Measurements from ENCODE around the gene TMEM98.

The TMEM98 gene

DNA sequence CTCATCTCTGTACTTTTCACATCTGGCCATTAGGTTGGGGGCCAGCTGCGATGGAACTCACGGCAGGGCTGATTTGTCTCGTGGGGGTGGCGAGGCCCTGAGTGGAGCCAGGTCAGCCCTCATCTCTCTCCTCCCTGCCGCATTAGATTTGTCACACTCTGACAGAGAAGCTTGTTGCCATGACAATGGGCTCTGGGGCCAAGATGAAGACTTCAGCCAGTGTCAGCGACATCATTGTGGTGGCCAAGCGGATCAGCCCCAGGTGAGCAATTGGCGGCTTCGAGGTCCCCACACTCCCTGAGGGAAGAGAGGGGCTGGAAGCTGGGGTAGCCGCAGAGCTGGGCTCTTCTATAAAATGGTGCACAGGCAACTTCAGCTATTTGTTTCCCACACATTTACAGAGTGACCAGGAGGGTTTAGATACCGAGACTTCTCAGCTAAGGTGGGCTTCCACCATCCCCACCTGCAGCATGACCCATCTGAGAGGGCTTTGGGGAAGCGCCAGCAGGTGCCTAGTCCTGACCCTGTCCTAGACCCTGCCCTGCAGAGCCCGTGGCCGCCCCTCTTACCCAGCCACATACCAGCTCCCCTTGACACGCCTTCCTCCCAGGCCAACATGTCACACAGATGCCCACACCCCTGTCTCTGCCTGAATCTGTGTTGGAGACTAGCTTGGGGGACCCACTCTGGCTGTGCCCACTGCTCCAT, 8.4 kb downstream of the TMEM98 start:
- no peak for TF ChIP-seq POLR2AphosphoS5 (IDR thresholded peaks at IDR 0.05; ENCODE audit: low read depth, low read length)
- TF ChIP-seq TAF1 (IDR thresholded peaks at IDR 0.05; ENCODE audit: borderline replicate concordance, insufficient read depth, low read length), result no peak
- TF ChIP-seq, protein P1, sequence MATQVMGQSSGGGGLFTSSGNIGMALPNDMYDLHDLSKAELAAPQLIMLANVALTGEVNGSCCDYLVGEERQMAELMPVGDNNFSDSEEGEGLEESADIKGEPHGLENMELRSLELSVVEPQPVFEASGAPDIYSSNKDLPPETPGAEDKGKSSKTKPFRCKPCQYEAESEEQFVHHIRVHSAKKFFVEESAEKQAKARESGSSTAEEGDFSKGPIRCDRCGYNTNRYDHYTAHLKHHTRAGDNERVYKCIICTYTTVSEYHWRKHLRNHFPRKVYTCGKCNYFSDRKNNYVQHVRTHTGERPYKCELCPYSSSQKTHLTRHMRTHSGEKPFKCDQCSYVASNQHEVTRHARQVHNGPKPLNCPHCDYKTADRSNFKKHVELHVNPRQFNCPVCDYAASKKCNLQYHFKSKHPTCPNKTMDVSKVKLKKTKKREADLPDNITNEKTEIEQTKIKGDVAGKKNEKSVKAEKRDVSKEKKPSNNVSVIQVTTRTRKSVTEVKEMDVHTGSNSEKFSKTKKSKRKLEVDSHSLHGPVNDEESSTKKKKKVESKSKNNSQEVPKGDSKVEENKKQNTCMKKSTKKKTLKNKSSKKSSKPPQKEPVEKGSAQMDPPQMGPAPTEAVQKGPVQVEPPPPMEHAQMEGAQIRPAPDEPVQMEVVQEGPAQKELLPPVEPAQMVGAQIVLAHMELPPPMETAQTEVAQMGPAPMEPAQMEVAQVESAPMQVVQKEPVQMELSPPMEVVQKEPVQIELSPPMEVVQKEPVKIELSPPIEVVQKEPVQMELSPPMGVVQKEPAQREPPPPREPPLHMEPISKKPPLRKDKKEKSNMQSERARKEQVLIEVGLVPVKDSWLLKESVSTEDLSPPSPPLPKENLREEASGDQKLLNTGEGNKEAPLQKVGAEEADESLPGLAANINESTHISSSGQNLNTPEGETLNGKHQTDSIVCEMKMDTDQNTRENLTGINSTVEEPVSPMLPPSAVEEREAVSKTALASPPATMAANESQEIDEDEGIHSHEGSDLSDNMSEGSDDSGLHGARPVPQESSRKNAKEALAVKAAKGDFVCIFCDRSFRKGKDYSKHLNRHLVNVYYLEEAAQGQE (IDR thresholded peaks at IDR 0.05; ENCODE audit: insufficient read depth in 1 of 2, low read depth in 2 of 2, low read length in 2 of 2), result no peak
- TF ChIP-seq SIN3A (IDR thresholded peaks at IDR 0.05; ENCODE audit: borderline replicate concordance, insufficient read depth, low read length), result no peak
- TF ChIP-seq FOXP2 (optimal IDR thresholded peaks at IDR 0.05; ENCODE audit: borderline replicate concordance, extremely low read depth, extremely low read length, insufficient read depth), result no peak

DNA sequence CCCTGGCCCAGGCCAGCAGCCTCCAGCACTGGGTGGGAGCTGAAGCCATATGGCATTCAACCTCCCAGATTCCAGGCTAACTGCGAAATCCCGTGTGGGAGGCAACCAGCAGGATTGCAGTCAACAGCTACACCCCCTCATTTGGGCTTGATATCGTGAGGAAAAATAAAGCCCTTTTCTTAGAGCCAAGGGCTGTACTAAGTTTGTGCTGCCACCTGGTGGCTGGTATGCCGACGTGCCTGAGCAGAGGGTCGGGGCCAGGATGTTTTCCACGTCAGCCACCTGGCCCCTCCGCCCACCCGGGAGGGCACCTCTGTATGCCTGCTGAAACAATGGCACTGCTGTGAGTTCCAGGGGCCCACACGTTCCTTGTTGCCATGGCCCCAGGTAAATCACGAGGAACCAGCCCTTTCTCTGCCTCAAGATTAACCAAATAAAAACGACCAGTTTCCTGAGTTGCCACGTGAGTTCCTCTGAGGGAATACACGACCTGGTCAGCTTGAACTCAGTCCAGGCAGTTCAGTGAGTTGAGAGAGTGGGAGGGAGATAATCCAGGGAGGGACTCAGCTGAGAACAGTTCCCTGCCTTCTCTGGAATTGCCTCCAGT, 9.0 kb downstream of the TMEM98 start:
- TF ChIP-seq FOXP2 (optimal IDR thresholded peaks at IDR 0.05; ENCODE audit: borderline replicate concordance, extremely low read depth, extremely low read length, insufficient read depth) (no peak), SIN3A (IDR thresholded peaks at IDR 0.05; ENCODE audit: borderline replicate concordance, insufficient read depth, low read length) (no peak), TAF1 (IDR thresholded peaks at IDR 0.05; ENCODE audit: borderline replicate concordance, insufficient read depth, low read length) (no peak), POLR2AphosphoS5 (IDR thresholded peaks at IDR 0.05; ENCODE audit: low read depth, low read length) (no peak)
- TF ChIP-seq, protein P1 (IDR thresholded peaks at IDR 0.05; ENCODE audit: insufficient read depth in 1 of 2, low read depth in 2 of 2, low read length in 2 of 2), result no peak

DNA sequence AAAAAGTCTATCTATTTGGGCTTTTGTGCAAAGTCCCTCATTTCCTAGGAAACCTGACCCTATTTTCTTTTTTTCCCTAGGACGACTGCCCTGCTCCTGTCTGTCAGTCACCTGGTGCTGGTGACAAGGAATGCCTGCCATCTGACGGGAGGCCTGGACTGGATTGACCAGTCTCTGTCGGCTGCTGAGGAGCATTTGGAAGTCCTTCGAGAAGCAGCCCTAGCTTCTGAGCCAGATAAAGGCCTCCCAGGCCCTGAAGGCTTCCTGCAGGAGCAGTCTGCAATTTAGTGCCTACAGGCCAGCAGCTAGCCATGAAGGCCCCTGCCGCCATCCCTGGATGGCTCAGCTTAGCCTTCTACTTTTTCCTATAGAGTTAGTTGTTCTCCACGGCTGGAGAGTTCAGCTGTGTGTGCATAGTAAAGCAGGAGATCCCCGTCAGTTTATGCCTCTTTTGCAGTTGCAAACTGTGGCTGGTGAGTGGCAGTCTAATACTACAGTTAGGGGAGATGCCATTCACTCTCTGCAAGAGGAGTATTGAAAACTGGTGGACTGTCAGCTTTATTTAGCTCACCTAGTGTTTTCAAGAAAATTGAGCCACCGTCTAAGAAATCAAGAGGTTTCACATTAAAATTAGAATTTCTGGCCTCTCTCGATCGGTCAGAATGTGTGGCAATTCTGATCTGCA, 12.9 kb downstream of the TMEM98 start:
- TF ChIP-seq FOXP2 (optimal IDR thresholded peaks at IDR 0.05; ENCODE audit: borderline replicate concordance, extremely low read depth, extremely low read length, insufficient read depth), result no peak
- no peak for TF ChIP-seq TAF1 (IDR thresholded peaks at IDR 0.05; ENCODE audit: borderline replicate concordance, insufficient read depth, low read length)
- TF ChIP-seq, protein P1 (IDR thresholded peaks at IDR 0.05; ENCODE audit: insufficient read depth in 1 of 2, low read depth in 2 of 2, low read length in 2 of 2), result no peak
- no peak for TF ChIP-seq POLR2AphosphoS5 (IDR thresholded peaks at IDR 0.05; ENCODE audit: low read depth, low read length)
- TF ChIP-seq SIN3A (IDR thresholded peaks at IDR 0.05; ENCODE audit: borderline replicate concordance, insufficient read depth, low read length), result no peak

DNA sequence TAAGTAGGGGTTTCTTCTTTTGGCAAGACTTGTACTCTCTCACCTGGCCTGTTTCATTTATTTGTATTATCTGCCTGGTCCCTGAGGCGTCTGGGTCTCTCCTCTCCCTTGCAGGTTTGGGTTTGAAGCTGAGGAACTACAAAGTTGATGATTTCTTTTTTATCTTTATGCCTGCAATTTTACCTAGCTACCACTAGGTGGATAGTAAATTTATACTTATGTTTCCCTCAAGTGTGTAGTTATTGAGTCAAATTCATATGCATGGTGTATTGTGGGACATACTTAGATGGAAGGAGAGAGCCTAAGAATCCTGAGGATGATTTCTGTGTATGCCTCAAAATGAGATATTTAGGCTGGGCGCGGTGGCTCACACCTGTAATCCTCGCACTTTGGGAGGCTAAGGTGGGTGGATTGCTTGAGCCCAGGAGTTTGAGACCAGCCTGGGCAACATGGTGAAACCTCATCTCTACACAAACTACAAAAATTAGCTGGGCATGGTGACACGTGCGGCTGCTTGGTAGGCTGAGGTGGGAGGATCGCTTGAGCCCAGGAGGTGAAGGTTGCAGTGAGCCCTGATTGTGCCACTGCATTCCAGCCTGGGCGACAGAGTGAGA, 13.6 kb downstream of the TMEM98 start:
- TF ChIP-seq POLR2AphosphoS5 (IDR thresholded peaks at IDR 0.05; ENCODE audit: low read depth, low read length), result no peak
- no peak for TF ChIP-seq SIN3A (IDR thresholded peaks at IDR 0.05; ENCODE audit: borderline replicate concordance, insufficient read depth, low read length)
- no peak for TF ChIP-seq TAF1 (IDR thresholded peaks at IDR 0.05; ENCODE audit: borderline replicate concordance, insufficient read depth, low read length)
- TF ChIP-seq FOXP2 (optimal IDR thresholded peaks at IDR 0.05; ENCODE audit: borderline replicate concordance, extremely low read depth, extremely low read length, insufficient read depth), result no peak
- TF ChIP-seq, protein P1 (IDR thresholded peaks at IDR 0.05; ENCODE audit: insufficient read depth in 1 of 2, low read depth in 2 of 2, low read length in 2 of 2), result no peak

Data from PFSK-1 (cell line).